ENCODE results near the gene CCNB3.
A peak's percentile ranks its signal among the peaks of the same experiment; 100 is the strongest.
"Not testable (repeated sequence)": the region's sequence is repeated elsewhere in the genome, so short reads cannot be mapped to it uniquely, and the experiment has no call there.

Gene CCNB3

GRCh38 chrX:50202539-50202938 lies 2.0 kb upstream of the CCNB3 start:
- Histone ChIP-seq H3K36me3 (replicated peaks) (no peaks in the 10 kb centered on the region), H3K9me3 (no peaks in the 10 kb centered on the region), H3K4me3 (no peak overlapping the region), H3K27me3 (ENCODE audit: low read depth) (peaks cover 7% of the 10 kb centered on the region; the same call in 1 of the 2 replicates), H3K4me1 (no peaks in the 10 kb centered on the region)
- no peak for DNase-seq (ENCODE audit: low spot score in 2 of 2)
- in situ Hi-C loops (cut with MboI; ENCODE audit: low sequenced_read_pairs) = no loop called here

- H3K36me3 ChIP-seq (replicated peaks) = no peaks in the 10 kb centered on the region
- H3K9me3 ChIP-seq = no peaks in the 10 kb centered on the region
- in situ Hi-C loops (cut with MboI; ENCODE audit: low sequenced_read_pairs) = no loop called here
- no peaks in the 10 kb centered on the region for H3K4me1 ChIP-seq
- DNase-seq (ENCODE audit: low spot score in 2 of 2) = no peak
- H3K27me3 ChIP-seq (ENCODE audit: low read depth) = peaks cover 3% of the 10 kb centered on the region; the same call in 1 of the 2 replicates
- H3K4me3 ChIP-seq = no peak overlapping the region
These were observed 2.2 kb downstream of the CCNB3 start for GRCh38 chrX:50206753-50207152.

GRCh38 chrX:50211510-50211909 lies 6.9 kb downstream of the CCNB3 start:
- in situ Hi-C loops (cut with MboI; ENCODE audit: low sequenced_read_pairs) = no loop called here
- Histone ChIP-seq H3K4me3 (no peak overlapping the region), H3K4me1 (no peaks in the 10 kb centered on the region), H3K27me3 (ENCODE audit: low read depth) (peaks cover 3% of the 10 kb centered on the region; the same call in 1 of the 2 replicates), H3K9me3 (no peaks in the 10 kb centered on the region), H3K36me3 (replicated peaks) (no peaks in the 10 kb centered on the region)
- peak in 1 of 2 experiments; percentile 48 for DNase-seq (ENCODE audit: low spot score in 2 of 2)

GRCh38 chrX:50281253-50281652 lies 76.7 kb downstream of the CCNB3 start:
- Histone ChIP-seq H3K4me1 (no peaks in the 10 kb centered on the region), H3K36me3 (replicated peaks) (no peaks in the 10 kb centered on the region), H3K4me3 (no peak overlapping the region), H3K27me3 (ENCODE audit: low read depth) (no peaks in the 10 kb centered on the region), H3K9me3 (no peaks in the 10 kb centered on the region)
- in situ Hi-C loops (cut with MboI; ENCODE audit: low sequenced_read_pairs) = no loop called here
- DNase-seq (ENCODE audit: low spot score in 2 of 2) = no peak

GRCh38 chrX:50327235-50327634 lies 122.7 kb downstream of the CCNB3 start:
- no peak for DNase-seq (ENCODE audit: low spot score in 2 of 2)
- in situ Hi-C loops (cut with MboI; ENCODE audit: low sequenced_read_pairs) = no loop called here

GRCh38 chrX:50332668-50333067 lies 128.1 kb downstream of the CCNB3 start:
- H3K4me1 ChIP-seq, H3K4me3 ChIP-seq: not testable (repeated sequence)

More at GRCh38 chrX:50327235-50327634, 122.7 kb downstream of the CCNB3 start:
- no peaks in the 10 kb centered on the region for H3K27me3 ChIP-seq (ENCODE audit: low read depth)
- no peaks in the 10 kb centered on the region for H3K4me1 ChIP-seq
- no peaks in the 10 kb centered on the region for H3K36me3 ChIP-seq (replicated peaks)
- H3K9me3 ChIP-seq = no peaks in the 10 kb centered on the region
- H3K4me3 ChIP-seq = no peak overlapping the region

GRCh38 chrX:50333308-50333707 lies 128.7 kb downstream of the CCNB3 start:
- H3K9me3 ChIP-seq = no peaks in the 10 kb centered on the region
- no peaks in the 10 kb centered on the region for H3K27me3 ChIP-seq (ENCODE audit: low read depth)
- in situ Hi-C loops (cut with MboI; ENCODE audit: low sequenced_read_pairs) = no loop called here
- no peaks in the 10 kb centered on the region for H3K36me3 ChIP-seq (replicated peaks)
- no peaks in the 10 kb centered on the region for H3K4me1 ChIP-seq
- no peak for DNase-seq (ENCODE audit: low spot score in 2 of 2)
- H3K4me3 ChIP-seq = no peak overlapping the region

More at GRCh38 chrX:50332668-50333067, 128.1 kb downstream of the CCNB3 start:
- in situ Hi-C loops (cut with MboI; ENCODE audit: low sequenced_read_pairs); DNase-seq (ENCODE audit: low spot score in 2 of 2); H3K27me3 ChIP-seq (ENCODE audit: low read depth); H3K36me3 ChIP-seq (replicated peaks); H3K9me3 ChIP-seq: not testable (repeated sequence)

- Histone ChIP-seq H3K4me3 (no peak overlapping the region), H3K36me3 (replicated peaks) (no peaks in the 10 kb centered on the region), H3K4me1 (no peaks in the 10 kb centered on the region), H3K27me3 (ENCODE audit: low read depth) (no peaks in the 10 kb centered on the region), H3K9me3 (no peaks in the 10 kb centered on the region)
- in situ Hi-C loops (cut with MboI; ENCODE audit: low sequenced_read_pairs) = no loop called here
- DNase-seq (ENCODE audit: low spot score in 2 of 2) = no peak
These were observed 139.4 kb downstream of the CCNB3 start for GRCh38 chrX:50343917-50344316.

- H3K4me1 ChIP-seq = no peaks in the 10 kb centered on the region
- in situ Hi-C loops (cut with MboI; ENCODE audit: low sequenced_read_pairs) = no loop called here
- peaks cover 3% of the 10 kb centered on the region; the same call in 1 of the 2 replicates for H3K27me3 ChIP-seq (ENCODE audit: low read depth)
- H3K36me3 ChIP-seq (replicated peaks) = no peaks in the 10 kb centered on the region
- H3K4me3 ChIP-seq = no peak overlapping the region
- H3K9me3 ChIP-seq = no peaks in the 10 kb centered on the region
- DNase-seq (ENCODE audit: low spot score in 2 of 2) = no peak
These were observed 168.4 kb downstream of the CCNB3 start for GRCh38 chrX:50372966-50373365.

GRCh38 chrX:50375481-50376267 lies 171.1 kb downstream of the CCNB3 start:
- Histone ChIP-seq H3K27me3 (ENCODE audit: low read depth) (no peaks in the 10 kb centered on the region), H3K9me3 (no peaks in the 10 kb centered on the region), H3K4me1 (no peaks in the 10 kb centered on the region), H3K4me3 (no peak overlapping the region), H3K36me3 (replicated peaks) (no peaks in the 10 kb centered on the region)
- no peak for DNase-seq (ENCODE audit: low spot score in 2 of 2)
- in situ Hi-C loops (cut with MboI; ENCODE audit: low sequenced_read_pairs) = no loop called here

- in situ Hi-C loops (cut with MboI; ENCODE audit: low sequenced_read_pairs) = no loop called here
- Histone ChIP-seq H3K36me3 (replicated peaks) (no peaks in the 10 kb centered on the region), H3K4me1 (no peaks in the 10 kb centered on the region), H3K27me3 (ENCODE audit: low read depth) (no peaks in the 10 kb centered on the region), H3K4me3 (no peak overlapping the region), H3K9me3 (no peaks in the 10 kb centered on the region)
- no peak for DNase-seq (ENCODE audit: low spot score in 2 of 2)
These were observed 177.3 kb downstream of the CCNB3 start for GRCh38 chrX:50381729-50382415.

- in situ Hi-C loops (cut with MboI; ENCODE audit: low sequenced_read_pairs) = no loop called here
- Histone ChIP-seq H3K9me3 (no peaks in the 10 kb centered on the region), H3K4me1 (no peaks in the 10 kb centered on the region), H3K27me3 (ENCODE audit: low read depth) (no peaks in the 10 kb centered on the region), H3K4me3 (no peak overlapping the region), H3K36me3 (replicated peaks) (no peaks in the 10 kb centered on the region)
- DNase-seq (ENCODE audit: low spot score in 2 of 2) = no peak
These were observed 182.0 kb downstream of the CCNB3 start for GRCh38 chrX:50386520-50386919.

GRCh38 chrX:50393902-50394301 lies 189.3 kb downstream of the CCNB3 start:
- no peaks in the 10 kb centered on the region for H3K27me3 ChIP-seq (ENCODE audit: low read depth)
- no peaks in the 10 kb centered on the region for H3K4me1 ChIP-seq
- no peaks in the 10 kb centered on the region for H3K36me3 ChIP-seq (replicated peaks)
- H3K9me3 ChIP-seq = no peaks in the 10 kb centered on the region
- in situ Hi-C loops (cut with MboI; ENCODE audit: low sequenced_read_pairs) = no loop called here
- DNase-seq (ENCODE audit: low spot score in 2 of 2) = no peak
- no peak overlapping the region for H3K4me3 ChIP-seq

Data from HAP-1 (cell line).